ENCODE data around the gene BAIAP2L2.
"Not testable (repeated sequence)": the region's sequence is repeated elsewhere in the genome, so short reads cannot be mapped to it uniquely, and the experiment has no call there.

Gene BAIAP2L2

GRCh38 chr22:38110008-38110862, at the start of gene BAIAP2L2:
BAIAP2L2 (minus strand) TSS chr22:38110684; CDS start chr22:38110525, 159 bp downstream.
- ChIA-PET POLR2A (no interaction called here), CTCF (interaction anchor here (1.2 to 5.9 kb wide), 2 partner anchors 9 to 10 kb away, joined by 4 to 87 read pairs; no protein-coding TSS in a partner anchor)

DNA sequence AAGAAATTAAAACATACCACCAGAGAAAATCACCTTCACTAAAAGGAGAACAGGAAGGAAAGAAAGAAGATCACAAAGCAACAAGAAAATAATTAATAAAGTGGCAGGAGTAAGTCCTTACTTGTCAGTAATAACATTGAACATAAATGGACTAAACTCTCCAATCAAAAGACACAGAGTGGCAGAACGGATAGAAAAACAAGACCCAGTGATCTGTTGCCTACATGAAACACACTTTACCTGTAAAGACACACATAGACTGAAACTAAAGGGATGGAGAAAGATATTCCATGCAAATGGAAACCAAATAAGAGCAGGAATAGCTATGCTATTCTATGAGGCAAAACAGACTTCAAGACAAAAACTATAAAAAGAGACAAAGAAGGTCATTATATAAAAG, 45.2 kb upstream of the BAIAP2L2 start:
- TF ChIP-seq CTCF (IDR thresholded peaks at IDR 0.05; ENCODE audit: insufficient read depth, low read length, missing control alignments), result no peak
- H3K4me3 ChIP-seq (ENCODE audit: low read depth, low read length), result no peak overlapping the region
- ChIA-PET CTCF (no interaction called here), POLR2A (no interaction called here)
- DNase-seq (ENCODE audit: low read depth, low spot score), result no peak

More at GRCh38 chr22:38110008-38110862, at the start of gene BAIAP2L2:
- no peak for TF ChIP-seq CTCF (IDR thresholded peaks at IDR 0.05; ENCODE audit: insufficient read depth, low read length, missing control alignments)
- no peak for DNase-seq (ENCODE audit: low read depth, low spot score)
- H3K4me3 ChIP-seq (ENCODE audit: low read depth, low read length), result no peak within 1 kb of the TSS

GRCh38 chr22:38154563-38154915, 44.1 kb upstream of the BAIAP2L2 start:
- DNase-seq (ENCODE audit: low read depth, low spot score); H3K4me3 ChIP-seq (ENCODE audit: low read depth, low read length); POLR2A ChIA-PET: not testable (repeated sequence)
- CTCF ChIA-PET, result interaction anchor here (1.0 kb wide), 1 partner anchor 101 kb away, joined by 3 read pairs; no protein-coding TSS in a partner anchor

DNA sequence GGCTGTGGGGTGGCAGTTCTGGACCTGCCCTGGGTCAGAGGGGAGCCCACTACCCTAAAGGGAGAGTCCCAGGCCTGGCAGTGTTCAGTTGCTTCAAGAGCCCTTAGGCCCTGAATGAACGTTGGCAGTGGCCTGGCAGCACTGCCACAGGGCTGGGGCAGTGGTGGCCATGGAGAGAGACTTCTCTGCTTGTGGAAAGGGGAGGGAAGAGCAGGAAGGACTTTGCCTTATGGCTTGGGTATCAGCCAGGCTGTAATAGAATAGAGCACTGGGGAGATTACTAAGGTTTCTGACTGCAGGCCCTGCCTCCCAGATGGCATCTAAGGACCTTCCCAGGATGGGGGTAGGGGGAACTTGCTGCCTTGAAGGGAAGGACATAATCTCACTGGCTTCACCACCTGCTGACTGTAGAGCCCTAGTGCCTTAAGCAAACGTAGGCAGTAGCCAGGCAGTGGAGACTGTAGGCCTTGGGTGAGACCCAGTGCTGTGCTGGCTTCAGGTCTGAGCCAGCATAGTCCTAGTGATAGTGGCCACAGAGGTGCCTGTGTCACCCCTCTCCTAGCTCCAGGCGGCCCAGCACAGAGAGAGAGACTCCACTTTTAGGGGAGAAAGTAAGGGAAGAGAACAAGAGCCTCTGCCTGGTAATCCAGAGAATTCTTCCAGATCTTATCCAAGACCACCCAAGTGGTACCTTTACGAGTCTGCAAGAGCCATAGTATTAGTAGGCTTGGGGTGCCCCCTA, 43.5 kb upstream of the BAIAP2L2 start:
- TF ChIP-seq CTCF (IDR thresholded peaks at IDR 0.05; ENCODE audit: insufficient read depth, low read length, missing control alignments), result no peak
- no peak overlapping the region for H3K4me3 ChIP-seq (ENCODE audit: low read depth, low read length)
- DNase-seq (ENCODE audit: low read depth, low spot score), result no peak
- POLR2A ChIA-PET, result no interaction called here
- CTCF ChIA-PET, result interaction anchor here (1.0 kb wide), 1 partner anchor 100 kb away, joined by 3 read pairs; no protein-coding TSS in a partner anchor

- no peak for DNase-seq (ENCODE audit: low read depth, low spot score)
- ChIA-PET POLR2A (interaction anchor here (0.6 kb wide), 1 partner anchor 30 kb away, joined by 3 read pairs; no protein-coding TSS in a partner anchor), CTCF (no interaction called here)
- no peak overlapping the region for H3K4me3 ChIP-seq (ENCODE audit: low read depth, low read length)
- no peak for TF ChIP-seq CTCF (IDR thresholded peaks at IDR 0.05; ENCODE audit: insufficient read depth, low read length, missing control alignments)
Measured at GRCh38 chr22:38151126-38151500, 40.6 kb upstream of the BAIAP2L2 start.

DNA sequence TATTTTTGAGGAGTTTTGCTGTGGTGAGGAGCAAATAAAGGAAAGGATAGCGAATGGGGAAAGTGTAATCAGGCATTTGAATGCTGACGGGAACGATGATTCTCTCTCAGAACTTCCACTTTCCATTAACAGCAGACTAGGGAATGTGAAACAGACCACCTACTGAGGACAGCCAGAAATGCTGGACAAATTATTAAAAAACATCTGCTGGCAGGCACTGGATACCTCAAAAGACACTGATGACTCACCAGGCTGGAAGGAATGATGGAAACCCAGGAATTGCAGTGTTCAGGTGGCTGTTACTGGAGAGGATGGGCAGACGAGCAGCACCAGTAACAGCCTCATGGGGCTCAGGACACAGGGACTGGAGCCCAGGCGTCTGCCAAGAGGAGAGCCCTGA, 37.8 kb upstream of the BAIAP2L2 start:
- TF ChIP-seq CTCF (IDR thresholded peaks at IDR 0.05; ENCODE audit: insufficient read depth, low read length, missing control alignments), result no peak
- CTCF ChIA-PET, result no interaction called here
- no peak overlapping the region for H3K4me3 ChIP-seq (ENCODE audit: low read depth, low read length)
- POLR2A ChIA-PET, result no interaction called here
- no peak for DNase-seq (ENCODE audit: low read depth, low spot score)

DNA sequence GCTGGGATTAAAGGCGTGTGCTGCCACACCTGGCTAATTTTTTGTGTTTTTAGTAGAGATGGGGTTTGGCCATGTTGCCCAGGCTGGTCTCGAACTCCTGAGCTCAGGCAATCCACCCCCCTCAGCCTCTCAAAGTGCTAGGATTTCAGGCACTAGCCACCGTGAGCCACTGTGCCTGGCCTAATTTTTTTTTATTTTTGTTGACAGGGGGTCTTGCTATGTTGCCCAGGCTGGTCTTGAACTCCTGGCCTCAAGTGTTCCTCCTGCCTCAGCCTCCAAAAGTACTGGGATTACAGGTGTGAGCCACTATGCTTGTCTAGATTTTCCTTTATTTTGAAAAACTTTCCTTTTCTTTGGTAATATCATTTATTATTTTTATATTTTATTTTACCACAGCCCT, 35.7 kb upstream of the BAIAP2L2 start:
- H3K4me3 ChIP-seq (ENCODE audit: low read depth, low read length); POLR2A ChIA-PET; DNase-seq (ENCODE audit: low read depth, low spot score): not testable (repeated sequence)
- CTCF ChIA-PET, result interaction anchor here (1.1 to 7.3 kb wide), 2 partner anchors 32 to 94 kb away, joined by 4 to 34 read pairs; no protein-coding TSS in a partner anchor
